Pancreas (tissue), 10 donors: Measurements from ENCODE around the gene FASN. TPM values are rescaled to one million over a fixed set of nuclear protein-coding genes. Genes with fewer than 3 reads are reported as not detected.

Experiments
- ATAC-seq, 4 donors: fragments of 200-7000 bp; cut with Tn5 transposase; one replicate each; pipeline versions ENCODE4 v1.8.0 to v1.9.1; 2020; ENCODE audit warnings: mild to moderate bottlenecking in 4 of 4, moderate library complexity in 4 of 4
- DNase-seq, 6 donors: peaks; one replicate each; pipeline ENCODE4 v3.0.0-alpha.2; 2020
- FAIRE-seq: peaks from 2 replicates; lab custom pipeline; 2012; peaks lifted over from hg19 to GRCh38; lab: Jason Lieb, UNC
- H3K27ac ChIP-seq, 4 donors: fragments of 200-600 bp; sonication (generic); 1 replicate in 3 of 4; 2 replicates in 1 of 4; pipeline versions ENCODE4 v1.5.0 to v1.8.0; 2020
- H3K27me3 ChIP-seq, 4 donors: fragments of 200-600 bp; one replicate each; pipeline ENCODE4 v1.8.0; 2021
- H3K36me3 ChIP-seq, 3 donors: fragments of 200-600 bp; sonication (generic) in 1 of 3; one replicate each; pipeline versions ENCODE4 v1.5.0 to v1.8.0; 2020 to 2021
- H3K4me1 ChIP-seq, 3 donors: fragments of 200-600 bp; one replicate each; pipeline ENCODE4 v1.8.0; 2021
- H3K4me3 ChIP-seq, 4 donors: fragments of 200-600 bp; sonication (generic) in 2 of 4; one replicate each; pipeline versions ENCODE4 v1.5.0 to v1.8.0; 2020 to 2021
- H3K9me3 ChIP-seq, 4 donors: fragments of 200-600 bp; one replicate each; pipeline ENCODE4 v1.8.0; 2021
- CTCF ChIP-seq, 4 donors: fragments of 200-600 bp; sonication (generic) in 3 of 4; IDR thresholded peaks; one replicate each; pipeline versions ENCODE4 v1.5.0 to v1.8.0; 2021; ENCODE audit warnings: antibody characterized with exemption in 4 of 4
- WGBS, 2 donors: extraction: QIAGEN DNeasy Blood & Tissue Kit; methylation state at CpG; one replicate each; pipeline ENCODE4 v1.1.7; 2013; 5-methylcytosine and 5-hydroxymethylcytosine counted together
- intact Hi-C, 3 donors: fragments of 100-400 bp; cut with DNase I; formaldehyde crosslinking; loops; one replicate each; pipeline versions ENCODE4 v1.11.1 to v1.14.2; 2022
- polyA plus RNA-seq, 2 donors: library from polyadenylated mRNA; stranded (reverse); fragments of 200-250 nt; gene quantifications; one replicate each; pipeline ENCODE4 v1.2.3, GENCODE V29; 2013
- total RNA-seq, 6 donors: library from RNA; stranded (reverse); fragmentation: NEBNext Ultra II Directional in 4 of 6; extraction: Animal tissue kit (Norgen Biotek cat#: 25700) in 4 of 6; gene quantifications; one replicate each; pipeline versions ENCODE4 v1.2.1 to v1.2.4, GENCODE V29; 2021 to 2023
- donor health status: healthy with polysubstance abuse.
- donor health status: DM: no; HTN: no; CAD: no; lungs with moderate emphysema.
- donor health status: DM: no; HTN: no; CAD: no.
- donor health status: control.
- donor health status: control.
- donor health status: Bipolar disorder and iron deficiency.
- donor health status: DM: yes; HTN: yes; CAD: no.
- donor health status: DM: no; HTN: no; CAD: no.
- donor health status: DM: no; HTN: no; CAD: no.
- donor health status: DM: yes; HTN: yes; CAD: no.

FASN gene
- total and polyA plus RNA-seq, 8 donors, result 12.4 to 69.4 (median 31.7) TPM

- H3K27ac ChIP-seq, result no peak overlapping the region
- intact Hi-C loops, result no loop called here
- no peaks in the 10 kb centered on the region for H3K9me3 ChIP-seq
- H3K4me3 ChIP-seq, result no peak overlapping the region
- no peak for FAIRE-seq
- ATAC-seq, result no peak
- H3K4me1 ChIP-seq, result no peaks in the 10 kb centered on the region
- H3K27me3 ChIP-seq, result no peaks in the 10 kb centered on the region
- H3K36me3 ChIP-seq, result no peaks in the 10 kb centered on the region
- no peak for DNase-seq
- no peak for TF ChIP-seq CTCF (IDR thresholded peaks at IDR 0.05)
- WGBS, 2 donors, result 86 to 87% methylated on average over 32 of the region's 32 CpGs
Measured at GRCh38 chr17:82121660-82122629, 23.9 kb upstream of the FASN start.

- no peak for TF ChIP-seq CTCF (IDR thresholded peaks at IDR 0.05)
- no peaks in the 10 kb centered on the region for H3K9me3 ChIP-seq
- H3K27ac ChIP-seq, result no peak overlapping the region
- intact Hi-C loops, result no loop called here
- no peak for ATAC-seq
- H3K4me3 ChIP-seq, result no peak overlapping the region
- FAIRE-seq, result no peak
- WGBS, 2 donors, result 90 to 92% methylated on average over 4 of the region's 4 CpGs
- no peaks in the 10 kb centered on the region for H3K27me3 ChIP-seq
- no peak for DNase-seq
- no peaks in the 10 kb centered on the region for H3K4me1 ChIP-seq
- no peaks in the 10 kb centered on the region for H3K36me3 ChIP-seq
Measured at GRCh38 chr17:82121246-82121645, 23.2 kb upstream of the FASN start.

- ATAC-seq (no peak), FAIRE-seq (no peak), DNase-seq (no peak)
- Histone ChIP-seq H3K9me3 (no peaks in the 10 kb centered on the region), H3K27ac (no peak overlapping the region), H3K4me3 (no peak overlapping the region), H3K27me3 (no peaks in the 10 kb centered on the region), H3K36me3 (no peaks in the 10 kb centered on the region), H3K4me1 (no peaks in the 10 kb centered on the region)
- WGBS, 2 donors, result 83 to 84% methylated on average over 12 of the region's 12 CpGs
- TF ChIP-seq CTCF (IDR thresholded peaks at IDR 0.05), result no peak
- intact Hi-C loops, result no loop called here
Measured at GRCh38 chr17:82120148-82120547, 22.1 kb upstream of the FASN start.

- no peaks in the 10 kb centered on the region for H3K27me3 ChIP-seq
- ATAC-seq, result peak in 2 of 4 donors; percentile 46 to 70
- FAIRE-seq, result no peak
- H3K27ac ChIP-seq, result peak overlapping the region in 3 of 4 donors; percentile 16 to 37 (median 28)
- no peak for TF ChIP-seq CTCF (IDR thresholded peaks at IDR 0.05)
- no peaks in the 10 kb centered on the region for H3K36me3 ChIP-seq
- H3K4me3 ChIP-seq, result no peak overlapping the region
- intact Hi-C loops, result no loop called here
- WGBS, 2 donors, result 63 to 67% methylated on average over 12 of the region's 12 CpGs
- H3K9me3 ChIP-seq, result no peaks in the 10 kb centered on the region
- H3K4me1 ChIP-seq, result no peaks in the 10 kb centered on the region
- DNase-seq, result no peak
Measured at GRCh38 chr17:82118815-82119380, 20.9 kb upstream of the FASN start.
